OCI-M1 (cell line): ENCODE data around the gene KCNH8.
"Not testable (repeated sequence)": the region's sequence is repeated elsewhere in the genome, so short reads cannot be mapped to it uniquely, and the experiment has no call there.

ENCODE experiments used
- DNase-seq: peaks from one replicate; lab custom pipeline; 2025; lab: John Stamatoyannopoulos, UW

KCNH8 gene

DNA sequence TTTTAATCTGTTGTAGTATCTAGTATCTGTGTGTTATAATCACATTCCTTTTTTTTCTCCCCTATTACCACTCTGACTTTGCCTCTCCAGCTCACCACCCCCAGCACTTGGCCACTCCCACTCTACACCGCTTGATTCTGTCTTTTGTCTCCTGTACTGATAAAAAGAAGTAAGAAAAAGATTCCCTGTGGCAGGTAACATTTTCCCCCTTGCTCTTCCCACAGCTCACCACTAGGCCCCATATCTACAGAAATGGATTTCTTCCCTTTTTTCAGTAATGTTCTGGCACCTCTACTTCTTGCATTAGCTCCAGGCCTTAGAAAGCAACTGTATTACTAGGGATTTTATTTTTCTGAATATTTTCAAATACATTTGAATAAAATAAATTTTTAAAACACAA lies 25.6 kb downstream of the KCNH8 start:
- no peak for DNase-seq

DNA sequence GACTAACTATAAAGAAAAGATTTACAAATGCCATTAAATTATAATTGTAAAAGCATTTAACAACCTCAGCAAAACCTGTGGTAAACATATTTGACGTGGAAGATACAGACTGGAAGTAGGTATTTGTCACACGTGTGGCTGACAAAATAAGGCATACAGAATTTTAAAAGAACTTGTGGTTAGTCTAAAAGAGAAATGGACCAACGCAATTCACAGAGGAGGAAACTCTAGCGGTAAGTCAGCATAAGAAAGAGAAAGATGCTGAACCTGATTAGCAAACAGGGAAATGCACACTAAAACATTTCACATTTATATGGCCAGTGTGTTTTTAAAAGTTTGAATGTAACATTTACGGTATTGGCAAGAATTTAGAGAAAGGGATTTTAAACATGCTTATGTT lies 35.3 kb downstream of the KCNH8 start:
- peak; percentile 8 for DNase-seq

DNA sequence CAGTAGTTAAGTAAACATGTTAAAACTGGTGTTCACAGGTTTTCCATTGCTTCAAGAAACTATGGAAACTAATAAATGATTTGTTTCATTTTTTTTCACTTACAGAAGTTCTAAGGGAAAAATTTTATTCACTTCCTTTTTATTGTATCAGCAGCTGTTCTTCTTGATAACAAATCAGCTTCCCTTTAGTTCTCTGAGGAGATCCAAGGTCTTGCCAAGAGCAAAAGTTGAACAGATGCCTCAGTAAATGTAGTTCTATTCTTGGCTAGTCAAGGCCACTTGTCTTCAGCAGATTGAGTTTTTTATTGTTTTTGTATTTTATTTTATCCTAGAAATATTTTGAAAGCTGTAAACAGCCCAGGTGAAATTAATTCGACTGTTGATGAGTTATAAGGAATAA lies 41.8 kb downstream of the KCNH8 start:
- DNase-seq = peak; percentile 46

DNA sequence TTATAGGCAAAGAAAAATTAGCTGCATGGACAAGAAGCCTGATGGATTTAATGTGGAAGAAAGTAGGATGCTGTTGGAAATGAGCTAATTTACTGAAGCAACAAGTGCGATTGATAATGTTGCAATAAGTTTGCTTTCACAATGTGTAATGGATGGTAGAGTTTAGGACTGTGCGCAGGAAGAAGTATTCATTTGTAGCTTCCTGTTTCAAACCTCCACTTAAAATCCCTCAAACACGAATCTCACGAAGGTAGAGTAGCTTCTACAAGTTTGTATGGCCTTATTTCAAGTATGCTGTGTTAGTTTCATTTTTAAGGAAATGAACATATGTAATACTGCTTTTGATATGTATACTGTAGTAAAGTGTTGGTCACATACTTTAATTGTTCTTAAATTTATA lies 42.3 kb downstream of the KCNH8 start:
- DNase-seq = peak; percentile 14

DNA sequence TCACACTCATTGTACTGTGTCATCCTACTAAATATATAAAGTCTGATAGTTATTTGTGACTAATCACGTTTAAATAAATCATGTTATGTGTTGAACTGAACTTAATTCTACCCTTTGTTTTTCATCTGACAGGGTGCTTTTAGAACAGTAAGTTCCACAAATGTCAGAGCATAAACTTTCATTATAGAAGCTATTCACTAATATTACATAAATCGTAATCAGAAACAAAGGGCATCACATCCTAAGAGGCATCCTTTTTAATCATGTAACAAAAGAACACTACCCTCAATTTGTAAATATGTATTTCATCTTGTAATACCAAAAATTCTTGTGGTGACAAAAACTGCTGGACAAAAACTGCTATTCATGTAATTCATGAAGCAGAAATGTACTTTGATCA lies 50.8 kb downstream of the KCNH8 start:
- DNase-seq = no peak

DNA sequence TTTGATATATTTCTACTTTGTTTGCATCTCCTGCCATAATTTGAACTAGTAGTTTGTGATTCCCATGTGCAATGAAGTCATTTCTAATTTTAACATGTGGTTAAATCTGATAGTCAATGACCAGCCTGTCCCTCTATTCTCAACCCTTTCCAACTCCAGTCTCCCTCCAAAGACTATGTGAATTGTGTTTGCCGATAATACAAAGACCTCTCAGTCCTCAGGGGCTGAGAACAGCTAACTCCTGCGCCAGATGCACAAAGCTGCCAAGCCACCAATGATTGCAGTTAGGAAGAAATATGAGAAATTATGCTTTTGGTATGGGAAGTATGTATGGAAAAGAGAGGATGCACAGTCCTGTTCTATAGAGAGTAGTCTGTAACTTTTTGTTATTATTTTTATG lies 54.0 kb downstream of the KCNH8 start:
- no peak for DNase-seq

DNA sequence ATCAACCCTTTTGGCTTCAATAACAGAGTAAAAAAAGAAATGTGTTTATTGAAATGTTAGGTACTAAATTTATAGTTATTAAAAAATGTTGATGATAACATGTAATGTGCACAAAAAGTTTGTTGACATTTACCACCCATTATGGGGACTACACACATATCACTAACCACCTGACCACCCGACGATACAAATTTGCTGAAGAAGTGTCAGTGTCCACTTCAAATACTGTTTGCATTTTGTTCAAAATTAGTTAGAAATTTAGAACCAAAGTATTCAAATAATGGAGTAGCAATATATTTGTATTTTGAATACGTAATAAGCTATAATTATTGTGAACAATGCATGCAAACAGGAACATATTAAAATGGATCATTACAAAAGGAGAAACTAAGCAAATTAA lies 54.4 kb downstream of the KCNH8 start:
- DNase-seq = no peak

DNA sequence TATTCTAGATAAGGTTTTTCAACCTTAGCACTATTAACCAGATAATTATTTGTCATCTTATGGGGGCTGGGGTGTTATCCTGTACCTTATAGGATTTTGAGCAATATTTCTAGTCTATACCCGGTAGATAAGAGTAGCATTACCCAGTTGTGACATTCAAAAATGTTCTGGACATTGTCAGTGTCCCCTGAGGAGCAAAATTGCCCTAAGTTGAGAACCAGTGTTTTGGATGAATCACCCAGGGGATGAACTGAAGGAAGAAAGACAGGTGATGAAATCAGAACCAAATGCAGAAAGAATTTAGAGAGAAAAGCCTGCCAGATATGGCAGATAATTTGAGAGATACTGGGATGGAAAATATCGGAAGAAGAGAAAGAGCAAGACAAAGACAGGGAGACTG lies 58.2 kb downstream of the KCNH8 start:
- no peak for DNase-seq

DNA sequence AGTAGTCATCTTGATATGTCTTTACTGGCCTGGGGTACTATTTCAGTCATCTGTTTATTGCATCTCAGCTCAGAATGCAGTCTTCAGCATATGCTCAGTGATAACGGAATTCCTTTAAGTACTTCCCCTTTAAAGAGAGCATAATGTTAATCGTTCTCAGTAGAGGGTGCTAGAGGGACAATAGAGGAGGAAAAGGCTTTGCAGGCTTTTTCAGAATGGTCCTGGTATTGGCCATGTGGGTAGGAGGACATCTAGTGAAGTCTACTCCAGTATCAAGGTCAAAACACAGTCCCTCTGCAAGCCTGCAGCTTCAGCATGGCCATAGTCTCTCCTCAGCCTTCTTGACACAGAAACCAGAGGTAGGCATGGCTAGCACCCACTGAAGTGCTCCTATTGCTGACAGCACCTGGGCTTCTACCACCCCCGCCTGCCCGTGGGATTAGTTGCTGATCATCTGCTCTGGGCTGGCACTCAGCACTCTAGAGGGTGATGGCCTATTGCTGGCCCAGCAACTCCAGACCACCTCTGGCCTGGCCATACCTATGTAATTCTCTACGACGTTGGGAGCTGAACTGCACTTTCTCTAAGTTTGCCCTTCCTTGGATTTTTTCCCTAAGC lies 65.4 kb downstream of the KCNH8 start:
- DNase-seq = peak; percentile 80

DNA sequence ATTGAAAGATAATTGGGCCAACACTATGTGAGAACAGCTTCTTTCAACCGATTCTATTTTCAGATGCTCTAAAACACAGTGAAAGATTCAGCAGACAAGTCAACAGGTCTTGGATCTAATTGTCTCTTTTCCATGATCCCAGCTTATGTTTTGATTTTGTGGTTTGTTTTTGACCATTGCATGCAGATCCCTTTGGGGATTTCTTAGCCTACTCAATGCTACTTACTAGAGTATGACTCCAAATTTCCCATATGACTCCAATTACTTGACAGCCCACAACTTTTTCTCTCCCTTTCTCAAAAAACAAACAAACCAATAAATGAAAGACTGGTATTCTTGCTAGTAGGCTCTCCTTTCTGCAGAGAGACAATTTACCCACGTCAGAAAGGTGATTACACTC lies 67.1 kb downstream of the KCNH8 start:
- no peak for DNase-seq

DNA sequence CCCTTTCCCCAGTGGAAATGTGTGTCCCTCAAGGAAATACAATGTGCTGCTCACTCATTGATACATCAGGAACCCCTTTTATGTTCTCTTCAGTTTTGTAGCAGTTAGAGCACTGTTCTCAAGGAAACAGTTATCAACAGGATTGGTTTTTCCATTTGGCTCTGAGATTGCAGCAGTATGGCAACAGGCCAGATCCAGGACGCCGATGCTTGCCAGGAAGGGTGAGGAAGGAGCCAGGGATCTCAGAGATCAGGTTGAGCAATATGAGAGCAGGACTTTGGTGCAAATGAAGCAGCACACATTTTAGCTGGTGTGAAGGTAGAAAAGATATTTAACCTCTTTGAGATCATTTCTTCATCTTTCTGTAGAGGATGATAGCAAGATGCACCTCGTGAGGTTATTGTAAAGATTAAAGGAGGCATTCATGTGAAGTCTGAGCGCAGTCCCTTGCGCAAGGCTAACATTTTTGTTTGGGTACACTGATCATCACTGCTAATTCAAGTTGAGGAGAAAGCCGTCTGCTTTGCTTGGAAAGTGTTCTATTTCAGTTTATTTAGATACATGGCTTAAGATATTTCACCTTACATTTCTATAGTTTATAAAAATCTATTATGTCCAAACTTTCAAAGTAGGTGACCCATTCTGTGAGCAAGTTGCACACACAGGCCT lies 68.5 kb downstream of the KCNH8 start:
- DNase-seq = no peak

DNA sequence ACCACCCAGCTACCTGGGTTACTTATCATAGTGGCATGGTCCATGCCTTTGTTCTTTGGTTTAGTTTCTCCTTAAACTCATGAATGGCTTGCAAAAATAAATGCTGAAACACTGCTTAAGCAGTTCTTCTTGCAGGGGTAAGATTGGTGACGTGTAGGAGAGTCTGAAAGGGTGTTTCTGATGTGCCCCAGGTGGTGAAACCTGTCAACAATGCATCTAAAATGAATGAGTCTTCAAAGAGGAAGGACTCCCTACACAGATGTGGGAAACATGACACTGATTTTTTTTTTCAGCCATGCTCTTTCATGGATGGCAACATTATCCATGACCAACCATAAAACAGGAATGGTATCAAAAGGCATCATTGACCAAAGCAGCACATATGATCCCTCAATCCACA lies 72.0 kb downstream of the KCNH8 start:
- DNase-seq = no peak

DNA sequence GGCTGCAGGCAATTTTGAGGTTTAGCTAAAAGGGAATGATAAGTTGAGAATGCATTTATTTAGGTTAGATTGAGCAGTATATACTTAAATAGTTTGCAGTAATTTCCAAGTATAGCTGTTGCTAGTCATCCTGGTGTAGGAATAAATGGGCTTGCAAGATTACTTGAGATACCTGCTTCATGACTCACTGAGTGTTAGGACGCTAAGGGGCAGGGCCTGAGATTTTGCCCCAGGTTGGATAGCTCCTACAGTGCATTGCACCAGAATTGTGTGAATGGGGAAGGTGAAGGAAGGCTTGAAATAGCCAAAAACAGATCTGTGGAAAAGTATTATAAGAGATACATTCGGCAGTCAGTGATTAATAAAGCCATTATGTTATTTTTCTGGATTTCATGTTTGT lies 72.8 kb downstream of the KCNH8 start:
- DNase-seq = no peak

DNA sequence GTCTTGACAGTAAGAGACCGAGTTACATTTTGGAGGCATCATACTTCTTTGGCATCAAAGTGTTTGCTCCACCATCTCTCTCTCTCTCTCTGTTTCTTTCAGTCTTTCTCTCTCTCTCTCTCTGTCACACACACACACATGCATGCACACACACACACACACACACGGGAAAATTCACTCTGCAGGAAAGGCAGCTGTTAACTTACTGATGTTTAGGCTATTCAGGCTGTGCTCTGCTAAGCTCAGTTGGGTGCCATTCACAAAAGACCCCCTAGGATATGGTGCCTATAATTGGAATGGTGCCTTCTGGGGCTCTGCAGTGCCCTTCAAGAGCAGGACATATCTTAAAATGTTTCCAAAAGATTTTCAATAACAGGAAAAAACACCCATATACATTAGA lies 78.2 kb downstream of the KCNH8 start:
- no peak for DNase-seq

DNA sequence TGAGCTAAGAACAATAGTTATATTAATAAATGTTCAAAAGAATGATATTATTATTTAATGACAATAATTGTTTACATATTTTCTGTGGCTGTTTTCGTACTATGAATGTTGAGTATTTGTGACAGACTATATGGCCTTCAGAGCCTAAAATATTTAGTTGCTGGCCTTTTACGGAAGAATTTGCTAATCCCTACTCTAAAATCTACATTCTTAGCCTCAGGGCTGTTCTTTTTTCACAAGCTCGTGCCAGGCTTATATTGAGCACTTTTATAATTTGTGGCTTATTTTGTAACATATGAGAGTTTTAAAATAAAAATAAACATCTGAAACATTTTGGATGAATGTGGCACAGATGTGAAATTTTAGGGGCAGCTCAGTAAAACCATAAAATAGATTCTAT lies 79.9 kb downstream of the KCNH8 start:
- no peak for DNase-seq

DNA sequence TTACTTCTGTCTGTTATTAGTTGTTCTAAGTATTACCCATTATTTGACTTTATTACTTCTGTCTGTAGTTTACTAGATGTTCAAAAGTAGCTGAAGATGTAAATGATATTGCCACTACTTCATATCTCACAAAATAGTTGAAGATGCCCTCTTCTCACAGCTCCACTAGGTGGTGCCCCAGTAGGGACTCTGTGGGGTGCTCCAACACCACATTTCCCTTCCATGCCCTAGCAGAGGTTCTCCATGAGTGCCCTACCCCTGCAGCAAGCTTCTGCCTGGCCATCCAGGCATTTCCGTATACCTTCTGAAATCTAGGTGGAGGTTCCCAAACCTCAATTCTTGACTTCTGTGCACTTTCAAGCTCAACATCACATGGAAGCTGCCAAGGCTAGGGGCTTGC lies 80.8 kb downstream of the KCNH8 start:
- peak; percentile 4 for DNase-seq

DNA sequence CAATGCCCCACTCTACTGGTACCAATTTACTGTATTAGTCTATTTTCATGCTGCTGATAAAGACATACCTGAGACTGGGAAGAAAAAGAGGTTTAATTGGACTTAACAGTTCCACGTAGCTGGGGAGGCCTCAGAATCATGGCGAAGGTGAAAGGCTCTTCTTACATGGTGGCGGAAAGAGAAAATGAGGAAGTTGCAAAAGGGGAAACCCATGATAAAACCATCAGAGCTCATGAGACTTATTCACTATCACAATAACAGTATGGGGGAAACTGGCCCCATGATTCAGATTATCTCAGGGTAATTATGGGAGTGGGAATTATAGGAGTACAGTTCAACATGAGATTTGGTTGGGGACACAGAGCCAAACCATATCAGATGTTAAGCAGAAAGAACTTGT lies 81.6 kb downstream of the KCNH8 start:
- peak; percentile 43 for DNase-seq

DNA sequence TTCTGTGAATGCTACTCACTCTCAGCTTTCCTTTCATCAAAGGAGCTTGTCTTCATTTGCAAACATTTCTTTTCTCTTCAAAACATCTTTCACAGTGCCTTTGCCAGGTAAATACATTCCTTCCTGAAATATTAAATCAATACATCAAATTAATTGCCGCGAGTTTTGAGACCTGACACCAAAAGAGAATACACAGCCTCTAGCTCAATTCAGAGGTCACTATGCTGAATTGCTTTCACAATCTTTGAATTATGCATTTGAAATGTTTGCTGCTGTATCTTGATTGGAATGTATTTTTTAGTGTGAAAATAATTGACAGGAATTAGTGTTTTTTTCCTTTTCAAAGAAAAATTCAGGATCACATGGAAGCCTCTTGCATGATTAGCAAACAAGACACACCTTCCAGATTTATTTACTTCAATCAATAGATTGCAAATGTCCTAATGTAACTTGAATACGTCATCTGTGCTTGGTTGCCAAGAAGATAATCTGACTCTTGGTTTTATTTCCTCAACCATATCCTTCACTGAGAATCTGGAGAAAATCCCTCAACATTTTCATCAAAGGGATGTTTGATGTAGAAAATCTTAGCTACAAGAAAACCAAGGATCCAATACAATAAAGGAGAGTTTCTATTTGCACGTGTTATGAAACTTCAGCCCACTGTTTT lies 83.6 kb downstream of the KCNH8 start:
- DNase-seq = no peak

DNA sequence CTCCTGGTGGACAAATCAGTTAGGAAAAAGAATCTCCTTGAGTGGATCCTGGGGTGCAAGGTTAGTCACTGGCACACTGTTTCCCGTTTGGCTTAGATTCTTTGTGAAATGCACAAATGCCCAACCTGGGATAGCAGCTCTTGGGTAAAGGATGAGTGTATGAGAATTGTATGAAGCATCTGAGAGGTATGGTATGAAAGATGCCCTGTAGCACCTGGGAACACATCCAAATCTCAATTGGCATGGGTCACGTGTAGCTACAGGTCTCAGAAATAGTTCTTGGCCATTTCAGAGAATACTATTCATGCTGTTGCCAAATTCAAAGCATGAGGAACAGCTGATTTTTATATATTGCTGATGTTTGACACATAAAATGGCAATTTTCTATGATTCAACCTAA lies 84.3 kb downstream of the KCNH8 start:
- DNase-seq = no peak

DNA sequence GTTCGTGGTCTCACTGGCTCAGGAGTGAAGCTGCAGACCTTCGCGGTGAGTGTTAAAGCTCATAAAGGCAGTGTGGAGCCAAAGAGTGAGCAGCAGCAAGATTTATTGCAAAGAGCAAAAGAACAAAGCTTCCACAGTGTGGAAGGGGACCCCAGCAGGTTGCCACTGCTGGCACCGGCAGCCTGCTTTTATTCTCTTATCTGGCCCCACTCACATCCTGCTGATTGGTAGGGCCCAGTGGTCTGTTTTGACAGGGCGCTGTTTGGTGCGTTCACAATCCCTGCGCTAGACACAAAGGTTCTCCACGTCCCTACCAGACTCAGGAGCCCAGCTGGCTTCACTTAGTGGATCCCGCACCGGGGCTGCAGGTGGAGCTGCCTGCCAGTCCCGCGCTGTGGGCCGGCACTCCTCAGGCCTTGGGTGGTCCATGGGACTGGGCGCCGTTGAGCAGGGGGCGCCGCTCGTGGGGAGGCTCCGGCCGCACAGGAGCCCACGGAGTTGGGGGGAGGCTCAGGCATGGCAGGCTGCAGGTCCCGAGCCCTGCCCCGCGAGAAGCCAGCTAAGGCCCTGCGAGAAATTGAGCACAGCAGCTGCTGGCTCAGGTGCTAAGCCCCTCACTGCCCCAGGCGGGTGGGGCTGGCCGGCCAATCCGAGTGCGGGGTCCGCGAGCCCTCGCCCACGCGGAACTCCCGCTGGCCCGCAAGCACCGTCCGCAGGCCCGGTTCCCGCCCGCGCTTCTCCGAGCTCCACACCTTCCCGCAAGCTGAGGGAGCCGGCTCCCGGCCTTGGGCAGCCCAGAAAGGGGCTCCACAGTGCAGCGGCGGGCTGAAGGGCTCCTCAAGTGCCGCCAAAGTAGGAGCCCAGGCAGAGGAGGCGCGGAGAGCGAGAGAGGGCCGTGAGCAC lies 85.8 kb downstream of the KCNH8 start:
- not testable (repeated sequence) for DNase-seq

DNA sequence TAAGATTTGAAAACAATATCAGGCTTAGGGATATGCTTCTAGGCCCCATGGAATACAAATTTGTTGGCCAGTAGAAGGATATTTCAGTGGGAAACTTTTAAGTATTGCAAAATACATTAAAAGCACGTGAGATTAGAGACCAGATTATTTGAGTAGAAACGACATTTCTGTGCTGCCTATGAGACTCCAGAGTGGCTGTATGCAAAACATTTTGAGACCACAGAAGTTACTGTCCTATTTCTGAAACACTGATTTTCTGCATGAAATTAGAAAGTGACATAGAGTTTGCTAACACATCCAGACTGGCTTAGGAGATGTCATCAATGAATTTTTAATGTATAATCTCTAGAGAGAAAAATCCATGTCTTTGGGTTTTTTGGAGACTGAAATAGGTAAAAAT lies 99.8 kb downstream of the KCNH8 start:
- DNase-seq = no peak

DNA sequence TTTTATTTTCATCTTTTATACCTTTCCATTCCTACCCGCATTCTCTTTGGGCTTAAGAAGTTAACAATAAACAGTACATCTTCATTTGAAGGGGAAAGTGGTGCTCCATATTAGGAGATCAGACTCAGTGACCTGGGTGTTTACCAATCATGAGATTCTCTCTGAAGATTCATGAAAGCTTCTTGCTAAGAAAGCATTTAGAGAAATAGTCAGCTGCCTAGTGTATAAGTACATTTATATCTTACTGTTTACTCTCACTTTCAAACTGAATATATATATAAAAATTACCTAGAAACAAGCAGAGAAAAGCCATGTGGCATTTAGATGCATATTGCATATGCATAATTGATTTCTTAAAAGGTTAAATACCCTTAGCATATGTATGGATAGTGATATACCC lies 100.5 kb downstream of the KCNH8 start:
- no peak for DNase-seq
